HG02571 (cell line): ENCODE measurements around the gene RETREG2.

Experiments
- ATAC-seq: cut with Tn5 transposase; IDR thresholded peaks from one replicate; pipeline ENCODE4 v1.9.1; 2021; ENCODE audit warnings: mild to moderate bottlenecking, moderate library complexity; ENCODE audit not compliant: unreplicated experiment

Gene RETREG2

GRCh38 chr2:219168932-219169331 is 9.1 kb upstream of the RETREG2 start:
- ATAC-seq = no peak

- ATAC-seq = no peak
Observed at GRCh38 chr2:219169930-219170654, 8.0 kb upstream of the RETREG2 start, which contains the start of gene SLC23A3. TSS of gene SLC23A3 (minus strand) at chr2:219170029. CDS start at chr2:219169984, 45 bp downstream.

GRCh38 chr2:219171231-219171651 is 6.8 kb upstream of the RETREG2 start:
- no peak for ATAC-seq

GRCh38 chr2:219172231-219173154 is 5.6 kb upstream of the RETREG2 start:
- no peak for ATAC-seq

- ATAC-seq = no peak
Observed at GRCh38 chr2:219173176-219173575, 4.9 kb upstream of the RETREG2 start.

GRCh38 chr2:219174146-219174545 is 3.9 kb upstream of the RETREG2 start:
- no peak for ATAC-seq

- no peak for ATAC-seq
Observed at GRCh38 chr2:219174801-219175200, 3.3 kb upstream of the RETREG2 start.

GRCh38 chr2:219175486-219175885 is 2.6 kb upstream of the RETREG2 start:
- no peak for ATAC-seq

GRCh38 chr2:219175928-219176817 is 1.9 kb upstream of the RETREG2 start:
- peak; percentile 17 for ATAC-seq

- ATAC-seq = peak; percentile 62
Observed at GRCh38 chr2:219176818-219177551, 1.1 kb upstream of the RETREG2 start, which contains the start of gene CNPPD1. TSS of gene CNPPD1 (minus strand) at chr2:219176925. CDS start at chr2:219176828, 97 bp downstream.

GRCh38 chr2:219178377-219179175 is 501 bp downstream of the RETREG2 start:
- peak; percentile 13 for ATAC-seq

- no peak for ATAC-seq
Observed at GRCh38 chr2:219179601-219180465, 1.8 kb downstream of the RETREG2 start.

GRCh38 chr2:219180961-219181360 is 2.9 kb downstream of the RETREG2 start:
- ATAC-seq = no peak

- no peak for ATAC-seq
Observed at GRCh38 chr2:219181531-219181930, 3.5 kb downstream of the RETREG2 start.

GRCh38 chr2:219182331-219183150 is 4.5 kb downstream of the RETREG2 start:
- no peak for ATAC-seq

GRCh38 chr2:219183151-219183772 is 5.2 kb downstream of the RETREG2 start:
- ATAC-seq = no peak

- no peak for ATAC-seq
Observed at GRCh38 chr2:219184121-219184520, 6.0 kb downstream of the RETREG2 start.
